ENCODE measurements around the gene NR2F2. TPM values are rescaled to one million over a fixed set of nuclear protein-coding genes. Genes with fewer than 3 reads are reported as not detected.

Gene NR2F2
- total RNA-seq, 4 donors from 2014 or later, result 4.3 to 14.6 (median 9.3) TPM

GRCh38 chr15:96353930-96354730 lies 23.6 kb downstream of the NR2F2 start:
- Histone ChIP-seq H3K27ac (peak overlapping the region; percentile 73 to 96 (median 94)), H3K36me3 (no peaks in the 10 kb centered on the region), H3K27me3 (peaks cover 15 to 33% (median 23%) of the 10 kb centered on the region in 3 donors), H3K4me1 (peaks cover 7 to 14% of the 10 kb centered on the region in 2 donors), H3K9me3 (no peaks in the 10 kb centered on the region), H3K4me3 (peak overlapping the region; percentile 66 to 79 (median 72))
- intact Hi-C loops (cut with DNase I; ENCODE audit: low total_unique reads), result no loop called here
- in situ Hi-C loops (cut with MboI; ENCODE audit: low sequenced_read_pairs in 4 of 4), result loop anchor here in 3 of 4 donors (10.0 to 25.0 kb wide), 4 partner anchors 231 to 1408 kb away; no protein-coding TSS in a partner anchor
- TF ChIP-seq CTCF (IDR thresholded peaks at IDR 0.05 in 4 of 5, conservative IDR thresholded peaks at IDR 0.05 in 1 of 5) (peak in 3 of 5 experiments; percentile 23 to 44 (median 30)), POLR2A (IDR thresholded peaks at IDR 0.05) (peak in 1 of 2 donors; percentile 1)
- no peak for DNase-seq
- ATAC-seq, result peak; percentile 12 to 24

- TF ChIP-seq POLR2A (IDR thresholded peaks at IDR 0.05) (no peak), CTCF (IDR thresholded peaks at IDR 0.05 in 4 of 5, conservative IDR thresholded peaks at IDR 0.05 in 1 of 5) (peak in 4 of 5 experiments; percentile 21 to 34 (median 26))
- DNase-seq (no peak), ATAC-seq (peak; percentile 47 to 70)
- in situ Hi-C loops (cut with MboI; ENCODE audit: low sequenced_read_pairs in 4 of 4), result loop anchor here in 3 of 4 donors (10.0 to 25.0 kb wide), 4 partner anchors 230 to 1407 kb away; no protein-coding TSS in a partner anchor
- Histone ChIP-seq H3K9me3 (no peaks in the 10 kb centered on the region), H3K27me3 (peaks cover 23 to 40% (median 31%) of the 10 kb centered on the region in 3 donors), H3K4me1 (peaks cover 7 to 17% of the 10 kb centered on the region in 2 donors), H3K4me3 (peak overlapping the region; percentile 66 to 79 (median 72)), H3K36me3 (no peaks in the 10 kb centered on the region), H3K27ac (peak overlapping the region; percentile 73 to 96 (median 94))
- intact Hi-C loops (cut with DNase I; ENCODE audit: low total_unique reads), result loop anchor here (5.0 kb wide), 3 partner anchors 227 to 1402 kb away; no protein-coding TSS in a partner anchor
Measured at GRCh38 chr15:96354731-96355567, 24.4 kb downstream of the NR2F2 start.

- Histone ChIP-seq H3K27ac (peak overlapping the region; percentile 55 to 96 (median 94)), H3K4me3 (no peak overlapping the region), H3K27me3 (peaks cover 31 to 46% (median 39%) of the 10 kb centered on the region in 3 donors), H3K36me3 (no peaks in the 10 kb centered on the region), H3K9me3 (no peaks in the 10 kb centered on the region), H3K4me1 (peaks cover 7 to 24% of the 10 kb centered on the region in 2 donors)
- DNase-seq (no peak), ATAC-seq (no peak)
- in situ Hi-C loops (cut with MboI; ENCODE audit: low sequenced_read_pairs in 4 of 4) (loop anchor here in 3 of 4 donors (10.0 to 25.0 kb wide), 4 partner anchors 229 to 1407 kb away; no protein-coding TSS in a partner anchor), intact Hi-C loops (cut with DNase I; ENCODE audit: low total_unique reads) (loop anchor here (5.0 kb wide), 3 partner anchors 227 to 1402 kb away; no protein-coding TSS in a partner anchor)
- TF ChIP-seq CTCF (IDR thresholded peaks at IDR 0.05 in 4 of 5, conservative IDR thresholded peaks at IDR 0.05 in 1 of 5) (no peak), POLR2A (IDR thresholded peaks at IDR 0.05) (no peak)
Measured at GRCh38 chr15:96355568-96356187, 25.2 kb downstream of the NR2F2 start.
